ENCODE results near the gene DUSP3.

DNA sequence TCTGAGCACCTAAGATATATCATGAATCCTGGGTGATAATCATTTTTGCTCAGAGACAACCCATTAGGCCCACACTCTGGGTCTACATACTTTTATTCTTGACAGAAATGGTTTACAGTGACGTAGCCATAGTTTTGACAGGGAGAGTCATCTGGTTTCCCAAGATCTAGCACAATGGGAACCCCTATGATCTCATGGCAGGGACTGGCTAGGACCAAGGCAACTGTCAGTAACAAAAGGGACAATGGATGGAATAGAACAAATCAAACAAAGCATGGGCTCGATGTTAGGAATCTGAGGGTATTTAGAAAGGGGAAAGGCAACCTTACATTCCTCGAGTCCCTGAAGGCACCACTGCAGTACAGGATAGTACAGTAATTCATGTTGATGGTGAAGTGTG, 22.0 kb upstream of the DUSP3 start:
- TF ChIP-seq, protein P1, sequence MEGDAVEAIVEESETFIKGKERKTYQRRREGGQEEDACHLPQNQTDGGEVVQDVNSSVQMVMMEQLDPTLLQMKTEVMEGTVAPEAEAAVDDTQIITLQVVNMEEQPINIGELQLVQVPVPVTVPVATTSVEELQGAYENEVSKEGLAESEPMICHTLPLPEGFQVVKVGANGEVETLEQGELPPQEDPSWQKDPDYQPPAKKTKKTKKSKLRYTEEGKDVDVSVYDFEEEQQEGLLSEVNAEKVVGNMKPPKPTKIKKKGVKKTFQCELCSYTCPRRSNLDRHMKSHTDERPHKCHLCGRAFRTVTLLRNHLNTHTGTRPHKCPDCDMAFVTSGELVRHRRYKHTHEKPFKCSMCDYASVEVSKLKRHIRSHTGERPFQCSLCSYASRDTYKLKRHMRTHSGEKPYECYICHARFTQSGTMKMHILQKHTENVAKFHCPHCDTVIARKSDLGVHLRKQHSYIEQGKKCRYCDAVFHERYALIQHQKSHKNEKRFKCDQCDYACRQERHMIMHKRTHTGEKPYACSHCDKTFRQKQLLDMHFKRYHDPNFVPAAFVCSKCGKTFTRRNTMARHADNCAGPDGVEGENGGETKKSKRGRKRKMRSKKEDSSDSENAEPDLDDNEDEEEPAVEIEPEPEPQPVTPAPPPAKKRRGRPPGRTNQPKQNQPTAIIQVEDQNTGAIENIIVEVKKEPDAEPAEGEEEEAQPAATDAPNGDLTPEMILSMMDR (IDR thresholded peaks at IDR 0.05) = no peak
- no peak for TF ChIP-seq POLR2A (IDR thresholded peaks at IDR 0.05)

Measured in uterus (tissue), 2 donors.